GM12878 (cell line): ENCODE measurements around the gene ABI2. TPM values are rescaled to one million over a fixed set of nuclear protein-coding genes. Genes with fewer than 3 reads are reported as not detected.

Experiments used
- RELB ChIP-seq: fragments of 450-650 bp; IDR thresholded peaks from 2 replicates; pipeline ENCODE4 v1.6.1; 2017; ENCODE audit warnings: low read depth, mild to moderate bottlenecking, moderate library complexity
- RFX5 ChIP-seq: IDR thresholded peaks from 2 replicates; pipeline ENCODE4 v1.6.1; 2011; ENCODE audit warnings: low read depth, low read length, improper control_type of control experiment
- SKIL ChIP-seq: fragments of 450-650 bp; IDR thresholded peaks from 2 replicates; pipeline ENCODE4 v1.6.1; 2017; ENCODE audit warnings: mild to moderate bottlenecking, low read depth, inconsistent platforms; ENCODE audit not compliant: poor library complexity, severe bottlenecking
- polyA plus RNA-seq, 11 experiments: library from polyadenylated mRNA; depleted of rRNA in 4 of 11; unstranded in 6 of 11; stranded (reverse) in 5 of 11; fragments of >200 nt; fragmentation: Nextera tagmentation in 4 of 11; fragmentation: Illumina TruSeq in 1 of 11; extraction: Ambion mirVana in 4 of 11; extraction: Trizol in 1 of 11; gene quantifications; 1 replicate in 1 of 11; 2 replicates in 10 of 11; pipeline versions ENCODE4 v1.2.1 to v1.2.3, GENCODE V29; 2011 to 2016; ENCODE audit warnings: inconsistent platforms in 2 of 11, missing spikeins in 2 of 11, low read depth in 1 of 11
- total RNA-seq, 4 experiments: library from RNA; depleted of rRNA in 3 of 4; stranded (reverse); fragments of >200 nt in 3 of 4; fragmentation: Illumina TruSeq in 1 of 4; extraction: Trizol in 1 of 4; gene quantifications; 2 replicates each; pipeline versions ENCODE4 v1.2.1 to v1.2.3, GENCODE V29; 2013 to 2021
- TF ChIP-seq, protein P1 (sequence below): IDR thresholded peaks from 2 replicates; pipeline ENCODE4 v1.6.1; 2012; ENCODE audit warnings: improper control_type of control experiment, low read depth, low read length; ENCODE audit not compliant: insufficient replicate concordance

The ABI2 gene
- total and polyA plus RNA-seq, 10 of the 15 experiments (the other 5 are each of a cell fraction or from before 2014, with no cell fraction given), result 8.9 to 44.5 (median 30.3) TPM

DNA sequence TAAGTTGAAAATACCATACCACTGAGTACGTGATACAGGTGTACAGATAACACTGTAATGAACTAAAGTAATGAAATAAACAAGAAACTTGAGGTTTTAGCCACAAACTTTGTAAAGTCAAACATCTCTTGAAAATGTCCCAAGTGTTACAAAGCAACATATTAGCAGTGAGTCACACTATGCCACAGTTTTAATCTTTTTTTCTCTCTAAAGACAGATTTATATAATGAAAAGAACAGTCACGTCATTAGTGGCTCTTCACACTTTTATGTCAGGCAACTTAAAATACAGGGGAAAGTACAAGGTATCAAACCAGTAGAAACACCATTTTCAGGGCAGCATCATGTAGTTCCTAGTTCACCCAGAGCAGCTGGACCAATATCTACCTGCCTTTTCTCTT lies 164.8 kb downstream of the ABI2 start (continued):
- TF ChIP-seq, protein P1, sequence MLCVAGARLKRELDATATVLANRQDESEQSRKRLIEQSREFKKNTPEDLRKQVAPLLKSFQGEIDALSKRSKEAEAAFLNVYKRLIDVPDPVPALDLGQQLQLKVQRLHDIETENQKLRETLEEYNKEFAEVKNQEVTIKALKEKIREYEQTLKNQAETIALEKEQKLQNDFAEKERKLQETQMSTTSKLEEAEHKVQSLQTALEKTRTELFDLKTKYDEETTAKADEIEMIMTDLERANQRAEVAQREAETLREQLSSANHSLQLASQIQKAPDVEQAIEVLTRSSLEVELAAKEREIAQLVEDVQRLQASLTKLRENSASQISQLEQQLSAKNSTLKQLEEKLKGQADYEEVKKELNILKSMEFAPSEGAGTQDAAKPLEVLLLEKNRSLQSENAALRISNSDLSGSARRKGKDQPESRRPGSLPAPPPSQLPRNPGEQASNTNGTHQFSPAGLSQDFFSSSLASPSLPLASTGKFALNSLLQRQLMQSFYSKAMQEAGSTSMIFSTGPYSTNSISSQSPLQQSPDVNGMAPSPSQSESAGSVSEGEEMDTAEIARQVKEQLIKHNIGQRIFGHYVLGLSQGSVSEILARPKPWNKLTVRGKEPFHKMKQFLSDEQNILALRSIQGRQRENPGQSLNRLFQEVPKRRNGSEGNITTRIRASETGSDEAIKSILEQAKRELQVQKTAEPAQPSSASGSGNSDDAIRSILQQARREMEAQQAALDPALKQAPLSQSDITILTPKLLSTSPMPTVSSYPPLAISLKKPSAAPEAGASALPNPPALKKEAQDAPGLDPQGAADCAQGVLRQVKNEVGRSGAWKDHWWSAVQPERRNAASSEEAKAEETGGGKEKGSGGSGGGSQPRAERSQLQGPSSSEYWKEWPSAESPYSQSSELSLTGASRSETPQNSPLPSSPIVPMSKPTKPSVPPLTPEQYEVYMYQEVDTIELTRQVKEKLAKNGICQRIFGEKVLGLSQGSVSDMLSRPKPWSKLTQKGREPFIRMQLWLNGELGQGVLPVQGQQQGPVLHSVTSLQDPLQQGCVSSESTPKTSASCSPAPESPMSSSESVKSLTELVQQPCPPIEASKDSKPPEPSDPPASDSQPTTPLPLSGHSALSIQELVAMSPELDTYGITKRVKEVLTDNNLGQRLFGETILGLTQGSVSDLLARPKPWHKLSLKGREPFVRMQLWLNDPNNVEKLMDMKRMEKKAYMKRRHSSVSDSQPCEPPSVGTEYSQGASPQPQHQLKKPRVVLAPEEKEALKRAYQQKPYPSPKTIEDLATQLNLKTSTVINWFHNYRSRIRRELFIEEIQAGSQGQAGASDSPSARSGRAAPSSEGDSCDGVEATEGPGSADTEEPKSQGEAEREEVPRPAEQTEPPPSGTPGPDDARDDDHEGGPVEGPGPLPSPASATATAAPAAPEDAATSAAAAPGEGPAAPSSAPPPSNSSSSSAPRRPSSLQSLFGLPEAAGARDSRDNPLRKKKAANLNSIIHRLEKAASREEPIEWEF, result no peak
- TF ChIP-seq SKIL (no peak), RELB (peak; percentile 42; the same call in 1 of the 2 replicates), RFX5 (0 out of 2 replicates have a peak, but pooled peaks have one; percentile 11)

Other genes starting within 250 kb of the ABI2 start
- 12.8 and 13.8 TPM in 2 replicates for gene CYP20A1, start 89.4 kb upstream of the ABI2 start, total RNA-seq (2014; rRNA removed)
- 13.0 TPM in 2 replicates for gene CYP20A1, start 89.4 kb upstream of the ABI2 start, total RNA-seq (2014; rRNA removed; fragmentation: Illumina TruSeq; extraction: Trizol)
- 10.2 and 11.4 TPM in 2 replicates for gene CYP20A1, start 89.4 kb upstream of the ABI2 start, total RNA-seq (2021)
- gene CYP20A1, start 89.4 kb upstream of the ABI2 start, polyA plus RNA-seq (2011; rRNA removed), result 8.4 and 12.2 TPM in 2 replicates
- 7.8 and 8.5 TPM in 2 replicates for gene CYP20A1, start 89.4 kb upstream of the ABI2 start, polyA plus RNA-seq (2014; fragmentation: Illumina TruSeq; extraction: Trizol)
- gene CYP20A1, start 89.4 kb upstream of the ABI2 start, polyA plus RNA-seq (2014; fragmentation: Nextera tagmentation; extraction: Ambion mirVana), result 10 to 100 TPM; 15.1 to 19.1 TPM
- gene CYP20A1, start 89.4 kb upstream of the ABI2 start, polyA plus RNA-seq (2014; rRNA removed), result 7.5 and 8.3 TPM in 2 replicates
- gene CYP20A1, start 89.4 kb upstream of the ABI2 start, polyA plus RNA-seq (2016; fragmentation: Nextera tagmentation; extraction: Ambion mirVana), result 10 to 100 TPM; 18.9 to 19.0 TPM
- 0.90 TPM in 1 of 2 replicates, not detected in the other for gene RAPH1, start 206.9 kb downstream of the ABI2 start, total RNA-seq (2014; rRNA removed)
- gene RAPH1, start 206.9 kb downstream of the ABI2 start, total RNA-seq (2014; rRNA removed; fragmentation: Illumina TruSeq; extraction: Trizol), result not detected in 2 replicates
- 0.08 and 0.21 TPM in 2 replicates for gene RAPH1, start 206.9 kb downstream of the ABI2 start, total RNA-seq (2021)
- not detected in 2 replicates for gene RAPH1, start 206.9 kb downstream of the ABI2 start, polyA plus RNA-seq (2011; rRNA removed)
- gene RAPH1, start 206.9 kb downstream of the ABI2 start, polyA plus RNA-seq (2014; fragmentation: Illumina TruSeq; extraction: Trizol), result not detected in 2 replicates
- not detected for gene RAPH1, start 206.9 kb downstream of the ABI2 start, polyA plus RNA-seq (2014; fragmentation: Nextera tagmentation; extraction: Ambion mirVana)
- 0.51 TPM in 1 of 2 replicates, not detected in the other for gene RAPH1, start 206.9 kb downstream of the ABI2 start, polyA plus RNA-seq (2014; rRNA removed)
- gene RAPH1, start 206.9 kb downstream of the ABI2 start, polyA plus RNA-seq (2016; fragmentation: Nextera tagmentation; extraction: Ambion mirVana), result under 1 TPM in 1 of 2 experiments, not detected in 1; 0.09 TPM